NCI-H2171 (cell line): ENCODE data around the gene ELAPOR1.
A peak's percentile ranks its signal among the peaks of the same experiment; 100 is the strongest.

Source experiments
- DNase-seq: peaks from one replicate; lab custom pipeline; 2025; lab: John Stamatoyannopoulos, UW

ELAPOR1 gene, protein sequence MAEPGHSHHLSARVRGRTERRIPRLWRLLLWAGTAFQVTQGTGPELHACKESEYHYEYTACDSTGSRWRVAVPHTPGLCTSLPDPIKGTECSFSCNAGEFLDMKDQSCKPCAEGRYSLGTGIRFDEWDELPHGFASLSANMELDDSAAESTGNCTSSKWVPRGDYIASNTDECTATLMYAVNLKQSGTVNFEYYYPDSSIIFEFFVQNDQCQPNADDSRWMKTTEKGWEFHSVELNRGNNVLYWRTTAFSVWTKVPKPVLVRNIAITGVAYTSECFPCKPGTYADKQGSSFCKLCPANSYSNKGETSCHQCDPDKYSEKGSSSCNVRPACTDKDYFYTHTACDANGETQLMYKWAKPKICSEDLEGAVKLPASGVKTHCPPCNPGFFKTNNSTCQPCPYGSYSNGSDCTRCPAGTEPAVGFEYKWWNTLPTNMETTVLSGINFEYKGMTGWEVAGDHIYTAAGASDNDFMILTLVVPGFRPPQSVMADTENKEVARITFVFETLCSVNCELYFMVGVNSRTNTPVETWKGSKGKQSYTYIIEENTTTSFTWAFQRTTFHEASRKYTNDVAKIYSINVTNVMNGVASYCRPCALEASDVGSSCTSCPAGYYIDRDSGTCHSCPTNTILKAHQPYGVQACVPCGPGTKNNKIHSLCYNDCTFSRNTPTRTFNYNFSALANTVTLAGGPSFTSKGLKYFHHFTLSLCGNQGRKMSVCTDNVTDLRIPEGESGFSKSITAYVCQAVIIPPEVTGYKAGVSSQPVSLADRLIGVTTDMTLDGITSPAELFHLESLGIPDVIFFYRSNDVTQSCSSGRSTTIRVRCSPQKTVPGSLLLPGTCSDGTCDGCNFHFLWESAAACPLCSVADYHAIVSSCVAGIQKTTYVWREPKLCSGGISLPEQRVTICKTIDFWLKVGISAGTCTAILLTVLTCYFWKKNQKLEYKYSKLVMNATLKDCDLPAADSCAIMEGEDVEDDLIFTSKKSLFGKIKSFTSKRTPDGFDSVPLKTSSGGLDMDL

DNA sequence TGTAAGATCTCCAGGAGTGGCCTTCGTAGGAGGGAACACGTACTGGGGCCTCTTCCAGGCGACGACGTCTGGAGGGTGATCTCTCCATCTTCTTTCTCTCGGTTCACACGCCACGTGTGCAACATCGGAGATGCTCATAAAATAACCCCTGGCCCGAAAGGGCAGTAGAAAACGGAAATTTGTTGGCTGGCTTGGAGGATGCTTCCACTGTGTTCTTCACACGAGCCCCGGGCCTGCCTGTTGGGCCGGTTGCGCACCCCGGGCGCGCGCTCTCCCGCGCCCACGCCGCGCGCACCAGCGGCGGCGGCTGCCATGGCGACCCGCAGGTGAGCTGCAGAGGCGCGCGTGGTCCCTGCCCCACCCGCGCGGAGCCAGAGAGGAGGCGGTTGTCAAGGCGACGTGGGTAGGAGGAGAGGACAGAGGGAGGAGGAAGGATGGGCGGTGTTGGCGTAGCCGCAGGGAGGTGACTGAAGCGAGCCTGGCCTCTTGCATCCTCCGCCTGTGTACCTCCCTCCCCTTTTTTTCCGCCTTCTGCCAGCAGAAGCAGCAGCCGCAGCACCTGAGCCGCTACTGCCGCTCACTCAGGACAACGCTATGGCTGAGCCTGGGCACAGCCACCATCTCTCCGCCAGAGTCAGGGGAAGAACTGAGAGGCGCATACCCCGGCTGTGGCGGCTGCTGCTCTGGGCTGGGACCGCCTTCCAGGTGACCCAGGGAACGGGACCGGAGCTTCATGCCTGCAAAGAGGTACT, at the start of gene ELAPOR1:
Gene ELAPOR1 (plus strand): TSS at position 526 of the 752 bp plus-strand sequence. CDS start 69 bp downstream, at position 595.
- peak; percentile 84 for DNase-seq

DNA sequence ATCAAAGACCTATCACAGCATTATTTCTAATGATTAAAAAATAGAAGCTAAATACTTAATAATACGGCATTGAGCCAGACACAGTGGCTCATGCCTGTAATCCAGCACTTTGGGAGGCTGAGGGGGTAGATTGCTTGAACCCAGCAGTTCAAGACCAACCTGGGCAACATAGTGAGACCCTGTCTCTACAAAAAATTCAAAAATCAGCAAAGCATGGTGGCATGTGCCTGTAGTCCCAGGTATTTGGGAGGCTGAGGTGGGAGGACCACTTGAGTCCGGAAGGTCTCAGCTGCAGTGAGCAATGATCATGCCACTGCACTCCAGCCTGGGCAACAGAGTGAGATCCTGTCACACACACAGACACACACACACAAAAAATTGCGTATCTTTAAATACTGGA, 48.8 kb upstream of the ELAPOR1 start:
- no peak for DNase-seq

DNA sequence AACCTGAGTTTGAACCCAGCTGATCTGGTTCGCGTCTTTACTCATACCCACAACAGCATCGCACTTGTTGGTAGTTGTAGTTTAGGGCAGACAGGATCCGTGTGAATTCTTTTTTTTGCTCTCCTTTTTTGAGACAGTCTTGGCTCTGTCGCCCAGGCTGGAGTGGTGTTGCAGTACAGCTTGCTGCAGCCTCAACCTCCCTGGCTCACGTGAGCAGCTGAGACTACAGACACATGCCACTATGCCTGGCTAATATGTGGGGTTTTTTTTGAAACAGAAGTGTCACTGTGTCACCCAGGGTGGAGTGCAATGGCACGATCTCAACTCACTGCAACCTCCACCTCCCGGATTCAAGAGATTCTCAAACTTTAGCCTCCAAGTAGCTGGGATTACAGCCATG, 46.0 kb upstream of the ELAPOR1 start:
- DNase-seq: no peak

DNA sequence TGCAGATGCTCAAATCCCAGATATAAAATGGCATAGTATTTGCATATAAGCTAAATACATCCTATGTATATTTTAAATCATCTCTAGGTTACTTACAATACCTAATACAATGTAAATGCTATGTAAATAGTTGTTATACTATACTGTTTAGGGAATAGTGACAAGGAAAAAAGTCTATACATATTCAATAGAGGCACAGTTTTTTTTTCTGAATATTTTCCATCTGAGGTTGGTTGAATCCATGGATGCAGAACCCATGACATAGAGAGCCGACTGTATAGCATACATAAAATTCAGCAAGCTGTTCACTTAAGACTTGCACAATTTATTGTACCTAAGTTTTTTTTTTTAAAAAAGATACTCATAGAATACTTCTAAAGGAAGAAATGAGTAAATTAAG, 44.6 kb upstream of the ELAPOR1 start:
- no peak for DNase-seq

DNA sequence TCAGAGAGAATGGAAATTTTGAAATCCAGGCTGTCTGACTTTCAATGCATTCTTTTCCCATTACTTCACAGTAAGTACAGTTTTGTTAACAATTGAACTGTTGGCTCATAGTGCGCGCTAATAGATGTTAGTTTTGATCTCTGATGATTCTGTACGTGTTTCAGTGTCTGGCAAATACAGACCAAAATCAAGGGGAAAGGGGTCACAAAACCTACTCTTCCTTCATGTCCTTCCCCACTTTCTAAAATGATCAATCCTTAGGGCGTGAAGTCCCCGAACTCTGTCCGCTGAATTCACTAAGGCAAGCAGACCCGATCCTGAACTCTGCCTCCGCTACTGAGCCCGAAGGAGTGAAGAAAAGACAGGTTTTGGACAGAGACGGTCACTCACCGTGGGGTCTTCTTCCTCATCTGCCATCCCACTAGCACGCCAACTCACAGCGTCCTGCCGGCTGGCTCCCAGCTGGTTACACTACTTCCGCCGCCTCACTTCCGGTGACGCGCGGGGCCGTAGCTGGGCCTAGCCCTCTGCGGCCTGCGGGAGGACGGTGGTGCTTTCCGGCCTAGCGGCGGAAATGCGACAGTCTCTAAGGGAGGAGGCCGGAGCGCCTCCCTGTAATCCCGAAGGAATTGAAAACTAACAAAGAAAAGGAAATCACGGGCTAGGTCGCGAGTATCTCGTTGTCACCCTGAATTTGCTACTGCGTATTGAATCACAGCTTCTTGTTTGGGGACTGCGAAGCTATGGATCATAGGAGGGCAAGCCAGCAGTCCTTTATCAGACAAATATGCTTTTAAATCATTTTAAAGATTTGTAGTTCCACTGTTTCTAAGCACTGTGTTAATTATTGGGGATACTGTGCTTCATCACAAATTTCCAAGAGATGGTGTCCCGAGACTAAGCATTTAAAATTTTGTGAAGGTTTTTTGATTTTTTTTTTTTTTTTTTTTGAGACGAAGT, 38.1 kb upstream of the ELAPOR1 start, which contains the start of gene TAF13:
Gene TAF13 (minus strand): TSS at position 473 of the 960 bp plus-strand sequence. CDS start 56 bp downstream, at position 417.
- DNase-seq: peak; percentile 97

DNA sequence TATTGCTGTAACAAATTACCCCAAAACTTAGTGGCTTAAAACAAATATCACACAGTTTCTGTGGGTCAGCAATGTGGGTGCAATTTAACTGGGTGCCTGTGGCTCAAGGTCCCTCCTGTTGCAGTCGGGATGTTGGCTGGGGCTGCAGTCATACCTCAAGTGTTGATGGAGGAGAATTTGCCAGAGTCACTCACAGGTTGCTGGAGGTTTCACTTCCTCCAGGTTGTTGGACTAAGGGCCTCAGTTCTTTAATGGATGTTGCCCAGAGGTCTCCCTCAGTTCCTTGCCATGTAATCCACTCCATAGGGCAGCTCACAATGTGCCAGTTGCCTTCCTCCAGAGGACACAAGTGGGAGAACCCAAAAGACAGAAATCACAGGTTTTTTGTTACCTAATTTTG, 35.6 kb upstream of the ELAPOR1 start:
- no peak for DNase-seq

DNA sequence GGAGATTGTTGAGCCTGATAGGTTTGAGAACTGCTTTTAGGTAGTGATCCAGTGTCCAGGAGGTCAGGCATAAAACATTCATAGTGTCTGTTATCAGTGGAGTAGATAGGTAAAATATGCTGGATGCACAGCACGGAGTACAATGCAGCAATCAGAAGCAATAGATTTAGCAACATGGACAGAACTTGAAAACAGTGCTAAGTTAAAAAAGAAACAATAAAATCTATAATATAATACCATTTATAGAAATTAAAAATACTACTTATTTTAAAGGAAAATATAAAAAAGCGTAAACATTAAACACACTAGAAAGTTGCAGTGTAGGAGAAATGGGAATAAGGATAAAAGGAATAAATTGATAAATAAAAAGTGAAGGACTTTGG, 34.7 kb upstream of the ELAPOR1 start:
- DNase-seq: no peak

DNA sequence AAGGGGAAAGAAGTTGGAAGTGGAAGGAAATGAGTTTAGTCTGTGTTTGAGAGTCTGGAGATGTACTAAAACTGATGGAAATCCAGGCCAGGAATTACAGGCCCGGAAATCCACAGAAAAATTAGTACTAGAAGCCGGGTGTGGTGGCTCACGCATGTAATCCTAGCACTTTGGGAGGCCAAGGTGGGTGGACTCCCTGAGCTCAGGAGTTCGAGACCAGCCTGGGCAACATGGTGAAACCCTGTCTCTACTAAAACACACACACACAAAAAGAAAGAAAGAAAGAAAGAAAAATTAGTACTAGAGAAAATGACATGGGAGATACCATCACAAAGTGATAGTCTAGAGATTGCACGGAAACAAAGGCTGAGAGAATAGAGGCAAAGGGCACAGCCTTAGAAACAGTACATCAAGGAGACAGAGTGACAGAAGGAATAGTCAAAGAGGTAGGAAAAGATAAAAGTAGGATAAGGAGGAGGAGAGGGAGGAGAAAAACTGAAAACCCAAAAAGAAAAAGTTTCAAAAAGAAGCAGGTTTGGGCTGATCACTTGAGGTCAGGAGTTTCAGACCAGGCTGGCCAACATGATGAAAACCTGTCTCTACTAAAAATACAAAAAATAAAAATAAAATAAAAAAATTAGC, 33.4 kb upstream of the ELAPOR1 start:
- DNase-seq: no peak

DNA sequence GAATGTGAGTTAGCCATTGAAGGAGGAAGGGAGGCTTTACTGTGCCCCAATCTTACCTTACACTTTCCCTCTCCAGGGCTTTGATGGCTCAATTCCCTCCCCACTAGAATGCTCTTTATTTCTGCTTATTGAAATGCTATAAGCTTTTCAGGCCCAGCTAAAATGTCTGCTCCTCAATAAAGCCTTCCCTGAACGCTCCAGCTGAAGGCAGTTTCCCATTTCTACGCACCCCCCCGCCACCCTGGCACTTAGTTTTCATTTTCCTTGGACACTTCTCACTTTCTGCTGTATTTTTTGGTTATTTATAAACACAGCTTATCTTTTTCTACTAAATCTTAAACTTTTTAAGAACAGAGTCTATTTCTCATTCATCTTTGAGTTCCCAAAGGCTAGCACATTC, 30.4 kb upstream of the ELAPOR1 start:
- no peak for DNase-seq

DNA sequence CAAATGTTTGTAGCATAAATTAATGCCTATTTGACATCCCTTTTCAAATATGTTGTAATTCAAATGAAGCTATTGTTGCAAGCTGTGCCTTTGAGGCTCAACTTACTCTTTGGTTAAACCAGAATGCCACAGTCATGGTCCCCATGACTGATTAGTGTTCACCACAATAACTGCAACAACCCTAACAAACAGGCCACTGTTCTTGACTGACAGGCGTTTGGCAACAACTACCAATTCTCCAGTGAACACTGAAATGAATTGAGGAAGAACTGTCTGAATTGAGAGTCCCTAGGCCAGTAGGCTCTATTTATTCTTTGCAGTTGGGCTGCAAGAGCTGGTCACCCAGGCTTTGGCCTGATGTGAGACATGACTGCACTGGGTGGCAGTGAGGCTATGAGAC, 30.0 kb upstream of the ELAPOR1 start:
- no peak for DNase-seq

DNA sequence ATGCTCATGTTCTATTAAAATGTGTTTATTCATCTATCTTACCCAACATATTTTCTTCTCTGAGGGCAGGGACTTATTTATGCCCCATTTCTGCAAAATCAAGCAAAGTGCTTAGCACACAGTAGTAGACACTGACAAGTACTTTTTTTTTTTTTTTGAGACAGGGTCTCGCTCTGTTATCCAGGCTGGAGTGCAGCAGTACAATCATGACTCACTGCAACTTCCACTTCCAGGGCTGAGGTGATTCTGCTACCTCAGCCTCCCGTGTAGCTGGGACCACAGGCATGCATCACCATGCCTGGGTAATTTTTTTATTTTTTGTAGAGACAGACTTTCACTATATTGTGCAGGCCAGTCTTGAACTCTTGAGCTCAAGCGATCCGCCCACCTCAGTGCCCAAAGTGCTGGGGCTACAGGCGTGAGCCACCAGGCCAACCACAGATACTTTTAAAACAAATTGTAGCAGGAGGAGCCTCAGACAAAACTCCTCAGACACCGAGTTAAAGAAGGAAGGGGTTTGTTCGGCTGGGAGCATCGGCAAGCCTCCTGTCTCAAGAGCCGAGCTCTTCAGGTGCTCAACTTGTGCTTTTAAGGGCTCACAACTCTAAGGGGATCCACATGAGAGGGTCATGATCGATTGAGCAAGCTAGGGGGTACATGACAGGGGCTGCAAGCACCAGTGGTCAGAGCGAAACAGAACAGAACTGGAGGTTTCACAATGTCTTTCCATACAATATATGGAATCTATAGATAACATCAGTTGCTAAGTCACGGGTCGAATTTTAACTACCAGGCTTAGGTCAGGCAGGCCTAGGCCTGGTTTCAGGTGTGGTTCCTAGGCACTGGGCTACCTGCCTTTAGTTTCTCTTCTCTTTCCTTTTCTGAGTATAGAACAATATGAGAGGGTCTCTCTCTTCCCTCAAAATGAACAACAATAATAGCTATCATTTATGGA, 29.1 kb upstream of the ELAPOR1 start:
- no peak for DNase-seq

DNA sequence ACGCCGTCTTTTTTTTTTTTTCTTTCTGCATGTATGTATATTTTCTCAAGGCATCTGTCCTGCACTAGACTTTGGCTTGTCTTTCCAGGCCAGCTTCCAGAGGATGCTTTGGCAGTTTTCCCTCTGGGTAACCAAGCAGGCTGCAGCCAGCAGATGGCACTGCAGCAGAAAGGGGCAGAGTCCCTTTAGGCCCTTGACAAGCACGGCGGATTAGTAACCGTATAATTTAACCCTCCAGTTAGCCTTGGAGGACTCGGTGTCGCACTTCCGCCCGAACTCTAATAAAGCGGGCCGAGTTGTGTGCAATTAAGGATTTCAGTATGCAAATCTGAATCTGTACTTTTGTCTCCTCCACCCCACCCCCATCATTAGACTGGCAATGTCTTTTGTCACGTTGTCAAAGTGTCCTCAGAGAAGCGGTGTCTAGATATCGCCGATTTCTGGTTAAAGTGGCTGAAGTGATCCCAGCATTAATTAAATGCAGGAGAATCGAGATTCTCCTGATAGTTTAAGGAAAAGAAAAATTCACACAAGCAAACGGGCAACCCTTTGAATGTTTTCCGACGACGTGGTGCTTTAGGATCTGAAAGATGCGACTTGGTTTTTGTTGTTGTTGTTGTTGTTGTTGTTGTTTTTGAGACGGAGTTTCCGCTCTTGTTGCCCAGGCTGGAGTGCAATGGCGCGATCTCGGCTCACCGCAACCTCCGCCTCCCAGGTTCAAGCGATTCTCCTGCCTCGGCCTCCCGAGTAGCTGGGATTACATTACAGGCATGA, 24.5 kb upstream of the ELAPOR1 start:
- peak; percentile 46 for DNase-seq

DNA sequence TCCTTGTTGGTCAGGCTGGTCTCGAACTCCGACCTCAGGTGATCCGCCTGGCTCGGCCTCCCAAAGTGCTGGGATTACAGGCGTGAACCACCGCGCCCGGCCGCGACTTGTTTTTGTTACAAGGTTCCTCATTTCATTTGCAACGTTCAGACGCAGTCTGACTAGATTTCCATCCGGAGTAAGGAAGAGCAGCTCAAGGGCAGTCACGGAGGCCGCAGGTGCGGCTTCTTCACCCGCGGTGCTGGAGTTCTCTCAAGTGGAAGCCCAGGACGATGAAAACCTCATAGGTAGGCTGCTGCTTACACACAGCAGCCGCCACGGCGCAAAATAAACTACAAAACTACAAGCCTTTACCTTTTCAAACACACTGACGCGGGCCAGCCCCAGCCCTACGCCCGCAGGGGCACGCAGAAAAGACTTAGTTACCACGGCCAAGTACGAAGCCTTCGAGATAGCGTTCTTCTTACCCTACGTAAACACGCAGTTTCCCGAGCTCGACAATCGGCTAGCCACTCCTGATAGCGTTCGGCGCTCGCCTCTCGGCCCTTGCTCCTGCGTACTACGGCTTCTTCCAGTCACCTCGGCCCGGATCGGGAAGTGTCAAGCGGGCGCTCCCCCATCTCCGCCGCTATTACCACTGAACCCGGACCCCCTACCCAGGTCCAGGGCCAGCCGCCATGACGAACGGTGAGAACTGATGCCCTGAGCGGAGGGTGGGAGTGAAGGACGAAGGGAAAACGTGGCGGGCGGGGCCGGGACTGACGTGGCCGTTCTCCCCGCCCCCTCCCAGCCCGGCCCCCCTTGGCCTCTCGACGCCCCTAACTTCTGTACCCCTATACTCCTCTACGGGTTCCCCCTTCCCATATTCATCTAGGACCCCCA, 23.5 kb upstream of the ELAPOR1 start, which contains the start of gene TMEM167B:
Gene TMEM167B (plus strand): TSS at position 569 of the 882 bp plus-strand sequence. CDS start 109 bp downstream, at position 678.
- DNase-seq: peak; percentile 89

DNA sequence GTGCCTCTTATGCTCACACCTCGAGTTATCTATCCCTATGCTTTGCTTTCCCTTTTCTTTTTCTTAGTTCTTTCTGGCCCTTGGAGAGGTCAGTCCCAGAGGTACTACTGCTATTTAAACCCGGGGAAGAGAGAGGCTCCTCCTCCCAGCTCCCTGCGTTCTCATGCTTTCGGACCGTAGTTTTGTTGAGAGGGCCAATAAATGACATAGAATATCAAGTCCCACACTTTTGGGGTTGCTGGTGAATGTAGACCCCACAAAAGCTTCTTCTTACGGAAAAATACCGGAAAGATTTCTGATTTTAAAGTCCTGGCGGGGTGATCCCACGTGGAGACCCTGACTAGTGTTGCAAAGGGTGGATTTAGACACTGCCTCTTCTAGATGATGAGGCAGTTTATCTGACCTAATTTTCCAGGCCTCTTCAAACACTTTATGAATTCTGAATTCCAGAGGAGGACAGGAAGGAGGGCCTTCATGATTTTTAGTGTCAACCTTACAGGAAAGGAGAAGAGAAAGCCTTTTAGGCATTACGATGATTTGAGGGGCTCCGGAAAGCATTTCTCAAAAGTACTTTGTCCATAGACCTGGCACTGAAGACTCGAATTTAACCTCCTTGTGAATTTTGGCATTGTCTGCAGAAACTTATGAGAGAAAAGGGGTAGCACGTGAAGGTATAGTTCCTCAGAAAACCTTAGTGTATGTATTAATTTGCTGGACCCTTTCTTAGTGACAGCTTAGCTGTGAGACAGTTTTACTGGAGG, 22.7 kb upstream of the ELAPOR1 start:
- DNase-seq: no peak

DNA sequence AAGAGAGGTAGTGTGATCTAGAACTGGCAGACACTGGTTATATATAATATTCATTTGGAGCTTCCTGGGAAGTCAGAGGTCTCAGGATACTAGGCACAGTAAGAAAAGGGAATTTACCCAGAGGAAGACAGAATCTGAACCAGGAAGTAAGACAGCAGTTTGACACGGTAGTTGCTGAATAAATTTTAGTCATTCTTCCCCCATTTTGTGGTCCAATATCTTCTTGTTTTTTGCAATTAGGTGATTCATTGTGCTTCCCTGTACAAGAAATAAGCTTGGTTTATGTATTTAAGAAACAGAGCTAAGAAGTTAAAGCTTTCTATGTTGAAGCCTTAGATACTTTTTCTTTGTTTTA, 22.1 kb upstream of the ELAPOR1 start:
- no peak for DNase-seq

DNA sequence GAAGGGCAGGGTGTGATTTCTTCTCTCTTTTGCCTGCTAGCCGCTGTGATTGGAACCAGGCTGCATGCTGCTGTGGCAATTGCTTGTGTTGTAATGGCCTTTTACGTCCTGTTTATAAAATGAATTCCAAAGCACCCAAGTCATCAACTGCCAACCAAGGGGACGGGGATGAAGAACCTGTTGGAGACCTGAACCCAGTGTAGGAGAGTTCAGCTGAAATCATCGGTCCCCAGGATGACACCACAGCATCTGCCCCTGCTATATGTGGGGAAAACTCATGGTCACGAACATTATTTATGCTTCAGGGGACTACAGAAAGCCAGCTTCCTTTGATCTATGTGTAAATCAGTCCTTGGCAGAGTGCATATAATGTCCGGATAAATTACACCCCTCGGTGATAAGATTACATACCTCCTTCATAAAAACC, 19.5 kb upstream of the ELAPOR1 start:
- no peak for DNase-seq
